Prostate gland (tissue), 2 donors: ENCODE results near the gene SYT17.

ENCODE experiments used
- POLR2A ChIP-seq: fragments of 450-650 bp; IDR thresholded peaks from one replicate; pipeline ENCODE4 v1.6.1; 2016; ENCODE audit warnings: antibody characterized with exemption, mild to moderate bottlenecking
- POLR2AphosphoS5 ChIP-seq: sonication (generic); formaldehyde crosslinking; IDR thresholded peaks from one replicate; pipeline ENCODE4 v1.6.1; 2017; ENCODE audit warnings: antibody characterized with exemption
- TF ChIP-seq, protein P1 (sequence below), 4 experiments: fragments of 200-600 bp in 2 of 4; fragments of 450-650 bp in 2 of 4; sonication (generic) in 2 of 4; IDR thresholded peaks; 1 replicate in 3 of 4; 2 replicates in 1 of 4; pipeline ENCODE4 v1.5.1; 2016 to 2019; ENCODE audit warnings: antibody characterized with exemption in 4 of 4, mild to moderate bottlenecking in 2 of 4, moderate library complexity in 2 of 4

DNA sequence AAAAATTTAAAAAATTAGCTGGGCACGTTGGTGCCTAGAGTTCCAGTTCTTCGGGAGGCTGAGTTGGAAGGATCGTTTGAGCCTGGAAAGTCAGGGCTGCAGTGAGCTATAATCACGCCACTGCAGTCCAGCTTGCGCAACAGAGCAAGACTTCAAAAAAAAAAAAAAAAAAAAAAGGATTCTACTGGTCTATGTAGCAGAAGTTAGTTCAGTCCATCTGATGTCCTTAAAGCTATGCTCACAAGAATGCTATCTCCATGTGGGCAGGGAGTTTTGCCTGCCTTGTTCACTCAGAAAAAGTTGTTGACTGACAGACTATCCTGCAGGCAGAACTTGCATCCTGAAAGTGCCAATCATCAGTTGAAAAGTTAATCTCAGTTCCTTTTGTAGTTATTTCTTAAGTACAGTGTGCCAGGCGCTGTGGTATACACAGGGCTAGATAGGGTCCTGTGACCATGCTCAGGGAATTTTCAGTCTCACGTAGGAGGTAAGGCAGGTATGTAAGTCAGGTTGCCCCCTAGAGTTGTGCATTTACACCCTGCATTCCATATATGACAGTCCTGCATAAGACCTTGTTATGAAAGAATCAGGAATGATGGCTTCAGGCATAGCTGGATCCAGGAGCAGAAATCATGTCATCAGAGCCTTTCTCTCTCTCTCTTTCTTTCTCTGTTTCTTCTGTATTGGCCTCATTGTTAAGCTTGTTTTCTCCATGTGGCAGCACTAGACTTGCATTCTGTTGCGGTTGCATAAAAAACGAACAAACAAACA is 7.6 kb downstream of the SYT17 start:
- TF ChIP-seq, protein P1, sequence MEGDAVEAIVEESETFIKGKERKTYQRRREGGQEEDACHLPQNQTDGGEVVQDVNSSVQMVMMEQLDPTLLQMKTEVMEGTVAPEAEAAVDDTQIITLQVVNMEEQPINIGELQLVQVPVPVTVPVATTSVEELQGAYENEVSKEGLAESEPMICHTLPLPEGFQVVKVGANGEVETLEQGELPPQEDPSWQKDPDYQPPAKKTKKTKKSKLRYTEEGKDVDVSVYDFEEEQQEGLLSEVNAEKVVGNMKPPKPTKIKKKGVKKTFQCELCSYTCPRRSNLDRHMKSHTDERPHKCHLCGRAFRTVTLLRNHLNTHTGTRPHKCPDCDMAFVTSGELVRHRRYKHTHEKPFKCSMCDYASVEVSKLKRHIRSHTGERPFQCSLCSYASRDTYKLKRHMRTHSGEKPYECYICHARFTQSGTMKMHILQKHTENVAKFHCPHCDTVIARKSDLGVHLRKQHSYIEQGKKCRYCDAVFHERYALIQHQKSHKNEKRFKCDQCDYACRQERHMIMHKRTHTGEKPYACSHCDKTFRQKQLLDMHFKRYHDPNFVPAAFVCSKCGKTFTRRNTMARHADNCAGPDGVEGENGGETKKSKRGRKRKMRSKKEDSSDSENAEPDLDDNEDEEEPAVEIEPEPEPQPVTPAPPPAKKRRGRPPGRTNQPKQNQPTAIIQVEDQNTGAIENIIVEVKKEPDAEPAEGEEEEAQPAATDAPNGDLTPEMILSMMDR (IDR thresholded peaks at IDR 0.05): no peak
- no peak for TF ChIP-seq POLR2AphosphoS5
- no peak for TF ChIP-seq POLR2A
